ENCODE measurements around the gene RADX.

- TF ChIP-seq CTCF (IDR thresholded peaks at IDR 0.05) (no peak), POLR2A (IDR thresholded peaks at IDR 0.05) (peak; percentile 46), POLR2AphosphoS5 (IDR thresholded peaks at IDR 0.05) (no peak)
These were observed 115.0 kb downstream of the RADX start, which contains the start of gene RNF128 for GRCh38 chrX:106726485-106727437.

All from prostate gland (tissue), 2 donors.